CD4-positive, alpha-beta T cell treated with Interferon alpha-2 for 1 hour (primary cell): ENCODE data around the gene MAP3K15.

Experiments used
- DNase-seq, 2 donors: peaks; one replicate each; pipeline ENCODE4 v3.0.0-alpha.2; 2020 to 2022

Gene MAP3K15

GRCh38 chrX:19514791-19515614, at the start of gene MAP3K15:
TSS of gene MAP3K15 (minus strand) at chrX:19515508. CDS start at chrX:19515261, 247 bp downstream.
- DNase-seq: no peak

GRCh38 chrX:19564606-19565005, 49.3 kb upstream of the MAP3K15 start:
- no peak for DNase-seq

GRCh38 chrX:19563746-19564145, 48.4 kb upstream of the MAP3K15 start:
- no peak for DNase-seq

- no peak for DNase-seq
These were observed 48.0 kb upstream of the MAP3K15 start for GRCh38 chrX:19563327-19563726.

GRCh38 chrX:19560611-19561010, 45.3 kb upstream of the MAP3K15 start:
- DNase-seq: no peak

- no peak for DNase-seq
These were observed 42.5 kb upstream of the MAP3K15 start for GRCh38 chrX:19557822-19558221.

GRCh38 chrX:19556202-19556601, 40.9 kb upstream of the MAP3K15 start:
- DNase-seq: no peak

GRCh38 chrX:19555683-19556082, 40.4 kb upstream of the MAP3K15 start:
- DNase-seq: no peak

- DNase-seq: no peak
These were observed 39.9 kb upstream of the MAP3K15 start for GRCh38 chrX:19555236-19555635.

- DNase-seq: no peak
These were observed 39.5 kb upstream of the MAP3K15 start for GRCh38 chrX:19554786-19555185.

- DNase-seq: no peak
These were observed 37.5 kb upstream of the MAP3K15 start for GRCh38 chrX:19552793-19553192.

- no peak for DNase-seq
These were observed 34.5 kb upstream of the MAP3K15 start for GRCh38 chrX:19549838-19550237.

GRCh38 chrX:19548934-19549333, 33.6 kb upstream of the MAP3K15 start:
- no peak for DNase-seq

GRCh38 chrX:19548279-19548678, 33.0 kb upstream of the MAP3K15 start:
- DNase-seq: no peak

GRCh38 chrX:19545651-19546050, 30.3 kb upstream of the MAP3K15 start:
- DNase-seq: no peak

- DNase-seq: peak; percentile 24 to 56
These were observed 29.5 kb upstream of the MAP3K15 start for GRCh38 chrX:19544693-19545305.

GRCh38 chrX:19543951-19544381, 28.7 kb upstream of the MAP3K15 start:
- DNase-seq: no peak

- DNase-seq: no peak
These were observed 27.9 kb upstream of the MAP3K15 start for GRCh38 chrX:19543020-19543715.

GRCh38 chrX:19541931-19542330, 26.6 kb upstream of the MAP3K15 start:
- no peak for DNase-seq

- no peak for DNase-seq
These were observed 25.9 kb upstream of the MAP3K15 start for GRCh38 chrX:19541196-19541595.

GRCh38 chrX:19540076-19540475, 24.8 kb upstream of the MAP3K15 start:
- DNase-seq: no peak

- no peak for DNase-seq
These were observed 24.4 kb upstream of the MAP3K15 start for GRCh38 chrX:19539665-19540064.

GRCh38 chrX:19535476-19535875, 20.2 kb upstream of the MAP3K15 start:
- no peak for DNase-seq

- no peak for DNase-seq
These were observed 17.4 kb upstream of the MAP3K15 start for GRCh38 chrX:19532709-19533108.
